DLD1 (cell line): Measurements from ENCODE around the gene KMO.

Source experiments
- in situ Hi-C: cut with HindIII; loops from 2 replicates; pipeline ENCODE4 v1.10.0; 2017; ENCODE audit warnings: low sequenced_read_pairs

The KMO gene

DNA sequence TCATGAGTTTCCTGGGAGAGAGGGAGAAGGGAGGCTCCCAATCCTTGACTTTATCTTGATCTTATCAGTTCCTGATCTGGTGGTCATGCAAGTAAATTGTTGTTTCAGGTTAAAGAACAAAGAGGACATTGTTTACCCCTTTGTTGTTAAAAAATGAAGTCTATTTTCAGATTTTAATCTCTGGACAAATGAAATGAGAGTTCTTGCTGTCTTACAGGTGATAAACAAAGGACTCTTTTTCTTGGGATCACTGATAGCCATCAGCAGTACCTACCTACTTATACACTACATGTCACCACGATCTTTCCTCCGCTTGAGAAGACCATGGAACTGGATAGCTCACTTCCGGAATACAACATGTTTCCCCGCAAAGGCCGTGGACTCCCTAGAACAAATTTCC lies 59.6 kb downstream of the KMO start:
- in situ Hi-C loops, result no loop called here

DNA sequence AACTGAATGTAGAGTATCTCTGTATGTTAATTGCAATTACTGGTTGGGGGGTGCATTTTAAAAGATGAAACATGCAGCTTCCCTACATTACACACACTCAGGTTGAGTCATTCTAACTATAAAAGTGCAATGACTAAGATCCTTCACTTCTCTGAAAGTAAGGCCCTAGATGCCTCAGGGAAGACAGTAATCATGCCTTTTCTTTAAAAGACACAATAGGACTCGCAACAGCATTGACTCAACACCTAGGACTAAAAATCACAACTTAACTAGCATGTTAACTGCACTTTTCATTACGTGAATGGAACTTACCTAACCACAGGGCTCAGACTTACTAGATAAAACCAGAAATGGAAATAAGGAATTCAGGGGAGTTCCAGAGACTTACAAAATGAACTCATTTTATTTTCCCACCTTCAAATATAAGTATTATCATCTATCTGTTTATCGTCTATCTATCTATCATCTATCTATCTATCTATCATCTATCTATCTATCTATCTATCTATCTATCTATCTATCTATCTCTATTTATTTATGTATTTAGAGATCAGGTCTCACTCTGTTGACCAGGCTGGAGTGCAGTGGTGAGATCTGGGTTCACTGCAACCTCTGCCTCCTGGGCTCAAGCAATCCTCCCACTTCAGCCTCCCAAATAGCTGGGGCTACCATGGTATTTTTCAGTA lies 60.2 kb downstream of the KMO start:
- in situ Hi-C loops, result no loop called here

DNA sequence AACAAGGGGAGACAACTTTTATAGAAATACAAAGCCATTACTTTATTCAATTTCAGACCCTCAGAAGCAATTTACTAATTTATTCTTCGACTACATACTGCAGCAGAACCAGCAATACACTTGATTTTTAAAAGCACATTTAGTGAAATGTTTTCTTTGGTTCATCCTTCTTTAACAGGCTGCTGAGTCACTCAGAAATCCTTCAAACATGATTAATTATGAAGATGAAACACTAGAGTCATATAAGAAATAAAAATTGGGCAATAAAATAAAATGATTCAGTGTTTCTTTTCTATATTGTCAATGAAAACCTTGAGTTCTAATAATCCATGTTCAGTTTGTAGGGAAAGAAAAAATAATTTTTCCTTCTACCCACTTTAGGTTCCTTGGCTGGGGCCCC lies 61.0 kb downstream of the KMO start:
- in situ Hi-C loops, result no loop called here

- in situ Hi-C loops, result no loop called here
These were observed 64.5 kb downstream of the KMO start for GRCh38 chr1:241596633-241597032.

DNA sequence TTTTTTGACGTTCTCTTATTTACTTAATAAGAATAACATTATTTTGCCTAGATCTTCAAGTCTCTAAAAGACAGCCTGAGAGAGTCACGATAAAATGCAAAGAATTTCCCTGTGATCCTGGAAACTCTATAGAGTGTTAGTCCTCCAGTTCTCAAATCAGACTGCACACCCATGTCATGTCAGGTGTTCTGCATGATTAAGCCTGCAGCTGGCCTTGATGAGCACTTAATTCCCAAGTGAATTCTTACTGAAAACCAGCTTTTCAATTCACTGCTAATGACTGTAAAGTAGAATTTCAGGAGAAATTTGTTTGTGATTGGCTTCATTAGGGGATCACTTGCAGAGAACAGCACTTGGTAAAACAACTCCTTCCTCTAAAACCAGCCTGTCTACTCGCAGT lies 66.1 kb downstream of the KMO start:
- in situ Hi-C loops, result no loop called here

GRCh38 chr1:241600496-241600901 lies 68.3 kb downstream of the KMO start:
- in situ Hi-C loops, result no loop called here

DNA sequence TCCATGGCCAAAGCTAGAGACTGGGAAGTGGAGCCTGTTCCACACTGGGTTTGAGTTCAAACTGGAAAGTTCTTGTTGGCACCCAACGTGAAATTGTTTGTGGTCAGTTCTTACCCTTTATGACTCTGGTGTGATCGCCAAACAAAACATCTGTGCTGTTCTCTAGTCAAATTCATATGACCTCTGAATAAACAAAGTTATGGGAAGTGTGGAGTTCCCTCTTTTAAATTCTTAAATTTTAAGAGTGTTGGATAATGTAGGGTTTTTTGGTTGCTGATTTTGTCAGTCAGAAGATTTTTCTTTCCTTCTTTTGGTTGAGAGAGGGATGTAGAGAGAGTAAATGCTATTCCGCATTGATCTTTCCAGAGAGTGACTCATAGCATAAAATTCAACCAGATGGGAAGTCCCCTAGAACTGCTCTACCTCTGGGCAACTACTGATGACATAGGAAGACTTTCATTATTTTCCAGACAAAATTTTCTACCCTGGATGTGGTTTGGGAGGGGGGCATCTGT lies 71.6 kb downstream of the KMO start:
- in situ Hi-C loops, result no loop called here

GRCh38 chr1:241605146-241605805 lies 73.1 kb downstream of the KMO start:
- in situ Hi-C loops, result no loop called here

GRCh38 chr1:241606544-241606943 lies 74.4 kb downstream of the KMO start:
- in situ Hi-C loops, result no loop called here

DNA sequence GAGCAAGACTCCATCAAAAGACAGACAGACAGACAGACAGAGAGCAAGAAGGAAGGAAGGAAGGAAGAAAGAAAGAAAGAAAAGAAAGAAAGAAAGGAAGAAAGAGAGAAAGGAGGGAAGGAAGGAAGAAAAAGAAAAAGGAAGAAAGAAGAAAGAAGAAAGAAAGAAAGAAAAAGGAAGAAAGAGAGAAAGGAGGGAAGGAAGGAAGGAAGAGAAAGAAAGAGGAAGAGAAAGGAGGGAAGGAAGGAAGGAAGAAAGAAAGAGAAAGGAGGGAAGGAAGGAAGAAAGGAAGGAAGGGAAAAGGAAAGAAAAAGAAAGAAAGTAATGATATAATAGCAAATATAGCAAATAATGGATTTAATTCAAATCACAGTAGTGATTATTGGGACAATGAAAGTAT lies 75.3 kb downstream of the KMO start:
- in situ Hi-C loops, result no loop called here

DNA sequence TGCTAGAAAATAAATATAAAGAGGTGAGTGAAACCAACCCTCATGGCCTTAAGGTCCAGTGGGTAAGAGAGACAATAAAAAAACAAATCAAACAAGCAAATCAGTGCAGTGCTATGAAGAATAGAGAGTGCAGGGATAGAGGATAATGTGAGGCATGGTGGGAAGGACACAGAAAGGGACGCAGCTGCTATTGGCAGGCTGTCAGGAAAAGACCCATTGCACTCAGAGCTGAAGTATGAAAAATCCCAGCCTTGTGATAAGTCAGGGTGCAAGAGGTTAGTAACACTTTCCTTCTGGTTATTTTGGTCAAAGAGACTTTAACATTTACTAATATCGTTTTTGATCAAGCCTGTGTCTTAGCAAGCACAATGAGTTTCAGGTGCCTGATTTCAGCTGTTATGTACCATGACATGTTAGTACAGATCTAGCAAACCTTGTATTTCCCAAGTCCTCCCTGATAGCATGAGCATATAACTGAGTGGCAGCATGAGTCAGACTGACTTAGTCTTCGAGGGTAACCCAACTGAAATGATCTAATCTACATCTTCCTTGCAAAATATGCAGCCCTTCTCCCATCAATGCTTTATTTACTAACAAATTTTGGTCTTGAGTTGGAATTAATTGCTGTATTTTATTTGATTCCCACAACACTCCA lies 76.3 kb downstream of the KMO start:
- in situ Hi-C loops, result no loop called here

- in situ Hi-C loops, result no loop called here
These were observed 78.1 kb downstream of the KMO start for GRCh38 chr1:241610056-241610815.

GRCh38 chr1:241611063-241611462 lies 78.9 kb downstream of the KMO start:
- in situ Hi-C loops, result no loop called here

- in situ Hi-C loops, result no loop called here
These were observed 79.6 kb downstream of the KMO start for GRCh38 chr1:241611736-241612135.

GRCh38 chr1:241612533-241613477 lies 80.6 kb downstream of the KMO start:
- in situ Hi-C loops, result no loop called here

GRCh38 chr1:241614144-241614543 lies 82.0 kb downstream of the KMO start:
- in situ Hi-C loops, result no loop called here

DNA sequence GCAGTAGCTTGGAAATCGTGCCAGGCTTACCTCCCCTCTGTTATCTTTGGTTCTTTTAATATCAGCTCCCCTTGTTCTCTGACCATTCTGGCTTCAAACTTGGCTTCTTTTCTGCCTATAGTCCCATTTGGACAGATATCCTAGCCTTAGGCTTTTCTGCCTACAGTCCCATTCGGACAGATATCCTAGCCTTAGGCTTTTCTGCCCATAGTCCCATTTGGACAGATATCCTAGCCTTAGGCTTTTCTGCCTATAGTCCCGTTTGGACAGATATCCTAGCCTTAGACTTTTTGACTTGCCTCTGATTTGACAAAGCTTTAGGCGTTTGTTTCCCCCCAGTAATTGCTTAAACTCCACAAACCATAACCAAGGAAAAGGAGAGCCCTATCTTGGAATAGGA lies 82.4 kb downstream of the KMO start:
- in situ Hi-C loops, result no loop called here

GRCh38 chr1:241615043-241615974 lies 83.1 kb downstream of the KMO start:
- in situ Hi-C loops, result no loop called here

- in situ Hi-C loops, result no loop called here
These were observed 85.2 kb downstream of the KMO start for GRCh38 chr1:241617426-241617825.
